ENCODE data around the gene TRAPPC5. TPM values are rescaled to one million over a fixed set of nuclear protein-coding genes. Genes with fewer than 3 reads are reported as not detected.

TRAPPC5 gene
- total and polyA plus RNA-seq, 10 of the 15 experiments (the other 5 are each of a cell fraction or from before 2014, with no cell fraction given): 4.2 to 210 (median 89.1) TPM

GRCh38 chr19:7654401-7654800 is 26.2 kb upstream of the TRAPPC5 start:
- WGBS (ENCODE audit: insufficient coverage, insufficient replicate concordance, low lambda C conversion rate, missing lambda C conversion rate): 75% methylated on average over 8 of the region's 8 CpGs
- SMC1A ChIA-PET (ENCODE audit: uncharacterized antibody, unreplicated experiment): interaction anchor here (1.6 to 3.5 kb wide), 2 partner anchors 117 to 145 kb away, joined by 5 to 20 read pairs; no protein-coding TSS in a partner anchor
- no peaks in the 10 kb centered on the region for H3K36me3 ChIP-seq (ENCODE audit: control insufficient read depth in 2 of 2, insufficient read depth in 2 of 2, low read length in 1 of 2)
- H3K27ac ChIP-seq (ENCODE audit: control insufficient read depth, insufficient read depth): no peak overlapping the region
- peaks cover 20% of the 10 kb centered on the region for H3K4me1 ChIP-seq (ENCODE audit: control insufficient read depth, insufficient read depth, low read length)
- intact Hi-C loops (cut with micrococcal nuclease; ENCODE audit: unreplicated experiment) (no loop called here), in situ Hi-C loops (cut with MboI) (no loop called here)
- FAIRE-seq (no peak), ATAC-seq (no peak), DNase-seq (ENCODE audit: low read depth, low spot score) (no peak)
- no peaks in the 10 kb centered on the region for H3K79me2 ChIP-seq (ENCODE audit: control insufficient read depth, insufficient read depth, low read length)
- no peaks in the 10 kb centered on the region for H4K20me1 ChIP-seq (ENCODE audit: control insufficient read depth, insufficient read depth)
- no peak overlapping the region for H3K9ac ChIP-seq (ENCODE audit: control insufficient read depth, insufficient read depth, low read length)
- H2AFZ ChIP-seq (ENCODE audit: control insufficient read depth, low read depth, low read length): no peak overlapping the region
- CTCF ChIA-PET: interaction anchor here (1.3 to 1.8 kb wide), 3 partner anchors 26 to 145 kb away, joined by 4 to 9 read pairs (median 5); partner anchors contain the start of gene TRAPPC5
- no peak overlapping the region for H3K4me2 ChIP-seq (ENCODE audit: control insufficient read depth, insufficient read depth)
- RAD21 ChIA-PET (ENCODE audit: unreplicated experiment): interaction anchor here (1.6 kb wide), 1 partner anchor 146 kb away, joined by 8 read pairs; no protein-coding TSS in a partner anchor
- H3K27me3 ChIP-seq (replicated peaks in 1 of 2; ENCODE audit: control insufficient read depth in 2 of 2, insufficient read depth in 2 of 2, low read length in 1 of 2): no peaks in the 10 kb centered on the region; a peak in 1 of 4 replicates
- H3K9me3 ChIP-seq (replicated peaks; ENCODE audit: control insufficient read depth, insufficient read depth, low read length): no peaks in the 10 kb centered on the region
- H3K4me3 ChIP-seq: no peak overlapping the region
- no peak for TF ChIP-seq IRF3 (IDR thresholded peaks at IDR 0.05)
- no peak for TF ChIP-seq RELA (IDR thresholded peaks at IDR 0.05; ENCODE audit: borderline replicate concordance, partially characterized antibody)
- TF ChIP-seq SMAD5 (IDR thresholded peaks at IDR 0.05; ENCODE audit: low read depth): no peak
- TF ChIP-seq USF2 (IDR thresholded peaks at IDR 0.05; ENCODE audit: borderline replicate concordance, low read depth, low read length): no peak
- BruUV-seq (replicated peaks): no TSS peak
- POLR2A ChIA-PET: no interaction called here

GRCh38 chr19:7655581-7655980 is 25.1 kb upstream of the TRAPPC5 start:
- BruUV-seq (replicated peaks): no TSS peak
- RAD21 ChIA-PET (ENCODE audit: unreplicated experiment): interaction anchor here (1.0 to 1.1 kb wide), 2 partner anchors 25 to 26 kb away, joined by 3 to 4 read pairs; partner anchors contain the start of genes PET100 and TRAPPC5
- Histone ChIP-seq H3K36me3 (ENCODE audit: control insufficient read depth in 2 of 2, insufficient read depth in 2 of 2, low read length in 1 of 2) (no peaks in the 10 kb centered on the region), H3K4me3 (no peak overlapping the region), H3K79me2 (ENCODE audit: control insufficient read depth, insufficient read depth, low read length) (no peaks in the 10 kb centered on the region), H2AFZ (ENCODE audit: control insufficient read depth, low read depth, low read length) (no peak overlapping the region), H4K20me1 (ENCODE audit: control insufficient read depth, insufficient read depth) (no peaks in the 10 kb centered on the region), H3K4me1 (ENCODE audit: control insufficient read depth, insufficient read depth, low read length) (peaks cover 20% of the 10 kb centered on the region), H3K27ac (ENCODE audit: control insufficient read depth, insufficient read depth) (no peak overlapping the region), H3K9ac (ENCODE audit: control insufficient read depth, insufficient read depth, low read length) (no peak overlapping the region), H3K27me3 (replicated peaks in 1 of 2; ENCODE audit: control insufficient read depth in 2 of 2, insufficient read depth in 2 of 2, low read length in 1 of 2) (no peaks in the 10 kb centered on the region; a peak in 1 of 4 replicates), H3K9me3 (replicated peaks; ENCODE audit: control insufficient read depth, insufficient read depth, low read length) (no peaks in the 10 kb centered on the region), H3K4me2 (ENCODE audit: control insufficient read depth, insufficient read depth) (no peak overlapping the region)
- DNase-seq (ENCODE audit: low read depth, low spot score): no peak
- SMC1A ChIA-PET (ENCODE audit: uncharacterized antibody, unreplicated experiment): interaction anchor here (0.6 kb wide), 1 partner anchor 154 kb away, joined by 3 read pairs; no protein-coding TSS in a partner anchor
- 54% methylated on average over 8 of the region's 8 CpGs for WGBS (ENCODE audit: insufficient coverage, insufficient replicate concordance, low lambda C conversion rate, missing lambda C conversion rate)
- CTCF ChIA-PET: interaction anchor here (0.8 to 1.3 kb wide), 5 partner anchors 22 to 144 kb away, joined by 3 to 5 read pairs (median 3); partner anchors contain the start of genes MCEMP1 and TRAPPC5
- FAIRE-seq: no peak
- no peak for ATAC-seq
- POLR2A ChIA-PET: interaction anchor here (0.6 kb wide), 1 partner anchor 522 kb away, joined by 4 read pairs; no protein-coding TSS in a partner anchor
- intact Hi-C loops (cut with micrococcal nuclease; ENCODE audit: unreplicated experiment): no loop called here
- in situ Hi-C loops (cut with MboI): no loop called here
- TF ChIP-seq KAT2A (conservative IDR thresholded peaks at IDR 0.05; ENCODE audit: control insufficient read depth, low read depth, low read length) (no peak), EZH2 (IDR thresholded peaks at IDR 0.05; ENCODE audit: borderline replicate concordance, control insufficient read depth, low read depth, low read length) (no peak), BCL11A (IDR thresholded peaks at IDR 0.05; ENCODE audit: low read depth, low read length) (no peak), SUPT20H (IDR thresholded peaks at IDR 0.05; ENCODE audit: borderline replicate concordance, control insufficient read depth, low read depth, low read length) (no peak), ZNF274 (IDR thresholded peaks at IDR 0.05; ENCODE audit: insufficient read depth, insufficient read length) (no peak), RELB (IDR thresholded peaks at IDR 0.05; ENCODE audit: low read depth) (no peak), MEF2A (IDR thresholded peaks at IDR 0.05; ENCODE audit: insufficient read depth, low read depth, low read length) (no peak), POLR2AphosphoS2 (IDR thresholded peaks at IDR 0.05; ENCODE audit: low read depth, low read length) (no peak)

All from GM12878 (cell line).